ENCODE results near the gene NT5C.
"Not testable (repeated sequence)": the region's sequence is repeated elsewhere in the genome, so short reads cannot be mapped to it uniquely, and the experiment has no call there.

The NT5C gene

GRCh38 chr17:75131278-75132017, at the start of gene NT5C:
Gene NT5C (minus strand): TSS chr17:75131742. CDS start chr17:75131707, 35 bp downstream.
- TF ChIP-seq, protein P1, sequence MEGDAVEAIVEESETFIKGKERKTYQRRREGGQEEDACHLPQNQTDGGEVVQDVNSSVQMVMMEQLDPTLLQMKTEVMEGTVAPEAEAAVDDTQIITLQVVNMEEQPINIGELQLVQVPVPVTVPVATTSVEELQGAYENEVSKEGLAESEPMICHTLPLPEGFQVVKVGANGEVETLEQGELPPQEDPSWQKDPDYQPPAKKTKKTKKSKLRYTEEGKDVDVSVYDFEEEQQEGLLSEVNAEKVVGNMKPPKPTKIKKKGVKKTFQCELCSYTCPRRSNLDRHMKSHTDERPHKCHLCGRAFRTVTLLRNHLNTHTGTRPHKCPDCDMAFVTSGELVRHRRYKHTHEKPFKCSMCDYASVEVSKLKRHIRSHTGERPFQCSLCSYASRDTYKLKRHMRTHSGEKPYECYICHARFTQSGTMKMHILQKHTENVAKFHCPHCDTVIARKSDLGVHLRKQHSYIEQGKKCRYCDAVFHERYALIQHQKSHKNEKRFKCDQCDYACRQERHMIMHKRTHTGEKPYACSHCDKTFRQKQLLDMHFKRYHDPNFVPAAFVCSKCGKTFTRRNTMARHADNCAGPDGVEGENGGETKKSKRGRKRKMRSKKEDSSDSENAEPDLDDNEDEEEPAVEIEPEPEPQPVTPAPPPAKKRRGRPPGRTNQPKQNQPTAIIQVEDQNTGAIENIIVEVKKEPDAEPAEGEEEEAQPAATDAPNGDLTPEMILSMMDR (conservative IDR thresholded peaks at IDR 0.05) = peak; percentile 77
- peak within 1 kb of the TSS; percentile 77 for H3K27ac ChIP-seq

DNA sequence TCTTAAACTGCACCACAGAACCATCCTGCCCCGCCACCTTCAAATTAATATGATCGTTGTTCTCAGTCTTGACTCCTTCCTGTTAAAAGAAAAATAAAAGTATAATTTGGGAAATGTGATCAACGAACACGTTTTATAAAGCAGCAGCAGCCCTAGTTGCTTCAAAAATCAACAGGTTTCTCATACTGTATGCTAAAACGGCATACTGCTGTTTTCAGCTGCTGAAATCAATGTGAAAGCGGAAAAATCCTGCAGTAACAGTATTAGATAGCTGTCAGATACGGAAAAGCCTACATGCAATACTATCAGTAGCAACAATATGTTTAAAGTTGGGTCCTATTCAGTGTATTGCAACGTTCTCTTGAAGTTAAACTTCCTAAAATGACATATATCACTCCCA, 49.6 kb upstream of the NT5C start:
- TF ChIP-seq, protein P1 (conservative IDR thresholded peaks at IDR 0.05) = no peak
- H3K27ac ChIP-seq = peak overlapping the region; percentile 99

- TF ChIP-seq, protein P1 (conservative IDR thresholded peaks at IDR 0.05) = no peak
- no peak overlapping the region for H3K27ac ChIP-seq
These were observed 46.9 kb upstream of the NT5C start for GRCh38 chr17:75178453-75178852.

DNA sequence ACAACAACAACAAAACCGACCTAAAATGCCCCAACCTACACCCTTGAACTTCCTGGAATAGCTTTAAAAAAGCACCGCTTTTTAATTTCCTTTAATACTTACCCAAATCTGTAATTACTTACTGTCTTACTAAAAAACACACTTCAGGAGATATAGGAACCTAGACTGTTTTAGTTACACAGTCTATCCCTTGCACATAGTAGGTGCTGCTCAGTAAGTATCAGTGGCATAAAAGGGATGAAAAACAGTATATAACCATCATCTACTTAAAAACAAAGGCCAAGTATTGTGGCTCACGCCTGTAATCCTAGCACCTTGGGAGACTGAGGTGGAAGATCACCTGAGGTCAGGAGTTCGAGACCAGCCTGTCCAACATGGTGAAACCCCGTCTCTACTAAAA, 45.1 kb upstream of the NT5C start:
- no peak overlapping the region for H3K27ac ChIP-seq
- TF ChIP-seq, protein P1 (conservative IDR thresholded peaks at IDR 0.05) = no peak

- TF ChIP-seq, protein P1 (conservative IDR thresholded peaks at IDR 0.05) = no peak
- no peak overlapping the region for H3K27ac ChIP-seq
These were observed 43.5 kb upstream of the NT5C start for GRCh38 chr17:75174996-75175395.

- no peak overlapping the region; the same call in 1 of the 2 replicates for H3K27ac ChIP-seq
- TF ChIP-seq, protein P1 (conservative IDR thresholded peaks at IDR 0.05) = no peak
These were observed 42.0 kb upstream of the NT5C start for GRCh38 chr17:75173526-75173925.

DNA sequence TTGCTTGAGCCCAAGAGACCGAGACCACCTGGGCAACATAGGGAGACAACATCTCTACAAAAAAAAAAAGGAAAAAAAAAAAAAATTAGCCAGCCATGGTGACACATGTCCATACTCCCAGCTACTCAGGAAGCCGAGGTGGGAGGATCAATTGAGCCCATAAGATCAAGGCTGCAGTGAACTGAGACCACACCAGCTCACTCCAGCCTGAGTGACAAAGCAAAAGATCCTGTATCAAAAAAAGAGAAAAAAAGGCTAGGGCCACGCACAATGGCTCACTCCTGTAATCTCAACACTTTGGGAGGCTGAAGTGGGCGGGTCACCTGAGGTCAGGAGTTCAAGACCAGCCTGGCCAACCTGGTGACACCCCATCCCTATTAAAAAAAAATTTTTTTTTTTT, 37.5 kb upstream of the NT5C start:
- TF ChIP-seq, protein P1 (conservative IDR thresholded peaks at IDR 0.05) = no peak

GRCh38 chr17:75164606-75165005, 33.1 kb upstream of the NT5C start:
- H3K27ac ChIP-seq = not testable (repeated sequence)

More for the DNA sequence above, 37.5 kb upstream of the NT5C start:
- no peak overlapping the region for H3K27ac ChIP-seq
